Activated T-cell treated with anti-CD3 and anti-CD28 coated beads, Interleukin-2, amount 50 U/mL, for 4 hours (primary cell): ENCODE measurements around the gene SAMMSON. TPM values are rescaled to one million over a fixed set of nuclear protein-coding genes. Genes with fewer than 3 reads are reported as not detected.

Experiments used
- ATAC-seq, 2 donors: fragments of 200-7000 bp; cut with Tn5 transposase; one replicate each; pipeline ENCODE4 v1.10.0; 2021
- DNase-seq: peaks from one replicate; pipeline ENCODE4 v3.0.0-alpha.2; 2020
- H3K27me3 Mint-ChIP-seq: one replicate; pipeline ENCODE4 v1.8.0; 2021; ENCODE audit warnings: low read depth, mixed read lengths
- H3K36me3 Mint-ChIP-seq: one replicate; pipeline ENCODE4 v1.8.0; 2022; ENCODE audit warnings: mixed read lengths; ENCODE audit not compliant: insufficient read depth
- H3K4me1 Mint-ChIP-seq: one replicate; pipeline ENCODE4 v1.8.0; 2021; ENCODE audit warnings: low read depth, mixed read lengths
- H3K4me3 Mint-ChIP-seq: one replicate; pipeline ENCODE4 v1.8.0; 2021; ENCODE audit warnings: mild to moderate bottlenecking, moderate library complexity, mixed read lengths
- H3K9me3 Mint-ChIP-seq: one replicate; pipeline ENCODE4 v1.8.0; 2021; ENCODE audit warnings: mixed read lengths
- total RNA-seq, 3 donors: library from RNA; stranded (reverse); gene quantifications; one replicate each; pipeline ENCODE4 v1.2.1, GENCODE V29; 2021

Gene SAMMSON
- total RNA-seq, 3 donors from 2014 or later: not detected

DNA sequence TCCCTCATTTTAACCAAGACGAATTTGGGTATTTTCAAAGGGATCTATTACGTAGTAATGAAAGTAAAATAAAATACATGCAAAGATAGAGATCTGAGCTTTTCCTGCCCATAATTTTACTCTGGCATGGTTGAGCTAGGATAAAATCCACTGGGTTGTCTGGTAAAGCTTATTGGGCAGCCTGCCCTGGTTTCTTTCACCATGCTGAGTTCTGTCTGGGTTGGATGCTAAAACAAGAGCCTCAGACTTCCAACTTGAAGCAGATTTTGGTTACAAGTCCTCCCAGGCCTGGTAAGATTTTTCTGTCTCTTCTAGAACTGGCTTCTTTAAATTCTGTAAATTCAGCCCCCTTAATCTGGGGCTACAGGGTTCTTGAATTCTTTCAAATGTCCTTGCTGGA, 86.8 kb downstream of the SAMMSON start:
- DNase-seq (no peak), ATAC-seq (no peak)
- Mint-ChIP-seq H3K4me3 (no peak overlapping the region), H3K9me3 (no peaks in the 10 kb centered on the region), H3K36me3 (no peaks in the 10 kb centered on the region), H3K27me3 (peaks cover 6% of the 10 kb centered on the region), H3K4me1 (no peaks in the 10 kb centered on the region)

DNA sequence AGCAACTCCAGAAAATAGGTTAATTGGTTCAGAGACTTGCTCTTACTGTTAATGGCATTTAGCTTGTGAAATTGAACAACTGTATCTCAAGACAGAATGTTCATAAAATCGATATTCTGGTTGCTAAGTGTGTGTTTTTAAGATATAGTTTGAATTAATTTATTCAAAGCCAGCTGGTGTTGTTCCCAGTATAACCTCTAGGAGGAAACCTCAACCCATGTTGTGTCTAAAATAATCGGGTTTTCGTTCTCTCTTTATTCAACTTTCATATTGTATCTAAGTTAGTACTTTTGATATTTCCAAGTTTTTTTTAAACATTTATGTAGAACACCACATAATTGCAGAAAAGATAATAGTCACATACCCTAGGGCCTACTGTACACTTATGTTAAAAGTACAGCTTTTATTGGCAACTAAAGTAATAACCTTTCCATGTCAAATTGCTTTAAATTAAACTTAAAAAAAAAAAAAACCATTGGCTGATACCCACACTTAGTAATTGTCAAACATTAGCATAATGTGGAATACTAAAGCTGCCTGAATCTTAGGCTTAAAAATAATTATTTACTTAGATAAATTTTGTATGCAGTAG, 90.9 kb downstream of the SAMMSON start:
- DNase-seq (no peak), ATAC-seq (no peak)
- Mint-ChIP-seq H3K27me3 (peaks cover 5% of the 10 kb centered on the region), H3K36me3 (no peaks in the 10 kb centered on the region), H3K9me3 (no peaks in the 10 kb centered on the region), H3K4me3 (no peak overlapping the region), H3K4me1 (no peaks in the 10 kb centered on the region)

DNA sequence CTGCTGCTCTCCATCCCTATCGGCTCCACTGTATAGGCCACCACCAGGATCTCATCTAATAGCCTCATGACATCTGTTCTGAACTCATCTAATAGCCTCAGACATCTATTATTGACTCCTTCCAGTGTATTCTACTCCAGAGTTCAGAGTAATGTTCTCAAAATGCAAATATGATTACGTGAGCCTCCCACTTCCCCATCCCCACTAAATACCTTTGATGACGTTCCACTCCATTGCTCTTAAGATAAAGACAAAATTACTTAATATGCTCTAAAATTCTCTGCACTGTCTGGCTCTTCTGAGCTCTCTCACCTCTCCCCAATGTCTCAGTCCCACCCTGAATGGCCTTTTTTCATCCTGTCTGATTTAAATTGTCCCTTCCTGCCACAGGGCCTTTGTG, 94.7 kb downstream of the SAMMSON start:
- peaks cover 5% of the 10 kb centered on the region for H3K27me3 Mint-ChIP-seq
- H3K4me1 Mint-ChIP-seq: no peaks in the 10 kb centered on the region
- DNase-seq (no peak), ATAC-seq (no peak)
- no peaks in the 10 kb centered on the region for H3K36me3 Mint-ChIP-seq
- no peaks in the 10 kb centered on the region for H3K9me3 Mint-ChIP-seq
- no peak overlapping the region for H3K4me3 Mint-ChIP-seq

DNA sequence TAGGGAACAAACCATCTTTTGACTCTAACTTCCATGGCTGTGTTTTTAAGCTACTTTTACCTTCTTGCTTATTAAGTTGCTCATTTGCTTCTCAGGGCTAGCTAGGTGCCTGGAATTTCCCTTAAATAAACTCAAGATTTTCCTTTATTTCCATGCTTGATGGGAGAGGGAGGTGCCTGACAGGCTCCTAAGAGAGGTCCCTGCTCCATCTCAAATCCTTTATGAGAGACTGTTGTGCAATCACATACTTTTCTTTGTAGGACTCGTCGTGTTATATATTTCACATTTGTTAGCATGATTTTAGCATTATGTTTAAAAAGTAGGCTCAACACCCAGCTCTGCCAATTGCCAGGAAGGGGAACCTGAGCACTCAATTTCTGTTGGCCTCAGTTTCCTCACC, 95.7 kb downstream of the SAMMSON start:
- Mint-ChIP-seq H3K4me1 (no peaks in the 10 kb centered on the region), H3K36me3 (no peaks in the 10 kb centered on the region), H3K9me3 (no peaks in the 10 kb centered on the region), H3K27me3 (peaks cover 3% of the 10 kb centered on the region), H3K4me3 (no peak overlapping the region)
- DNase-seq (no peak), ATAC-seq (no peak)

GRCh38 chr3:70096376-70097066, 97.0 kb downstream of the SAMMSON start:
- no peak for DNase-seq

GRCh38 chr3:70097084-70097483, 97.6 kb downstream of the SAMMSON start:
- no peak for ATAC-seq

More at GRCh38 chr3:70096376-70097066, 97.0 kb downstream of the SAMMSON start:
- H3K9me3 Mint-ChIP-seq: no peaks in the 10 kb centered on the region
- H3K36me3 Mint-ChIP-seq: no peaks in the 10 kb centered on the region
- H3K4me1 Mint-ChIP-seq: no peaks in the 10 kb centered on the region
- H3K27me3 Mint-ChIP-seq: peaks cover 3% of the 10 kb centered on the region
- ATAC-seq: no peak
- no peak overlapping the region for H3K4me3 Mint-ChIP-seq

GRCh38 chr3:70108072-70108471, 108.5 kb downstream of the SAMMSON start:
- DNase-seq: no peak
- ATAC-seq: no peak
- H3K36me3 Mint-ChIP-seq: no peaks in the 10 kb centered on the region
- H3K9me3 Mint-ChIP-seq: no peaks in the 10 kb centered on the region
- H3K4me1 Mint-ChIP-seq: no peaks in the 10 kb centered on the region
- no peaks in the 10 kb centered on the region for H3K27me3 Mint-ChIP-seq
- no peak overlapping the region for H3K4me3 Mint-ChIP-seq

More at GRCh38 chr3:70097084-70097483, 97.6 kb downstream of the SAMMSON start:
- Mint-ChIP-seq H3K36me3 (no peaks in the 10 kb centered on the region), H3K4me1 (no peaks in the 10 kb centered on the region), H3K9me3 (no peaks in the 10 kb centered on the region), H3K4me3 (no peak overlapping the region), H3K27me3 (peaks cover 3% of the 10 kb centered on the region)
- DNase-seq: no peak

DNA sequence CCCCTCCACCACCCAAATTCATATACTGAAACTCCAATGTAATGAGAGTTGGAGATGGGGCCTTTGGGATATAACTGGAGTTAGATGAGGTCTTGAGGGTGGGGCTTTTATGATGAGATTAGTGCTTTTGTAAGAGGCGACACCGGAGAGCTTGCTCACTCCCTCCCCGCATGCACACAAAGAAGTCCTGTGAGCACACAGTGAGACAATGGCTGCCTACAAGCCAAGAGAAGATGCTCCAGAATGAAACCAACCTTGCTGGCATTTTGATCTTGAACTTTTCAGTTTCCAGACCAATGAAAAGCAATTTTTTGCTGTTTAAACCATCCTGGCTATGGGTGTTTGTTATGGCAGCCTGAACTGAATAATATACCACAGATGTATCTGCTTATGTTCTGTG, 109.0 kb downstream of the SAMMSON start:
- Mint-ChIP-seq H3K36me3 (no peaks in the 10 kb centered on the region), H3K27me3 (no peaks in the 10 kb centered on the region), H3K4me3 (no peak overlapping the region), H3K4me1 (no peaks in the 10 kb centered on the region), H3K9me3 (no peaks in the 10 kb centered on the region)
- no peak for DNase-seq
- no peak for ATAC-seq

DNA sequence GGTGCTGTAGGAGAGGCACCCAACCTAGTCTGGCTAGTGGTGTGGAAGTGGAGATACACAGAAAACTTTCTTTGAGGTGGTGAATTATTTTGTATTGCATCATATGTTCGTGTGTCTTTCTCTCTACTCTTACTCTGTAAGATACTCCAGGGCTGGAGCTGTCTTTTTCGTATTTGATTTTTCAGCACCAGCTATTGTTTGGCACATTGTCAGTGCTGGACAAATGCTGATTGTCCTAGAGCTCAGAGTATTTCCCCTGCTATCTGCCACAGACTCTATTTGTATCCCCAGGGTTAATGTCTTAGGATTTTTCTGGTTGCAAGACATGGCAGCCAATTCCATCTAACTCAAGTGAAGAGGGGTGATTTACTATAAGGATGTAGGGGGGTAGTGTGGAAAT, 110.5 kb downstream of the SAMMSON start:
- H3K27me3 Mint-ChIP-seq: no peaks in the 10 kb centered on the region
- ATAC-seq: no peak

GRCh38 chr3:70111411-70111810, 111.9 kb downstream of the SAMMSON start:
- no peak for ATAC-seq

More for the DNA sequence above, 110.5 kb downstream of the SAMMSON start:
- Mint-ChIP-seq H3K36me3 (no peaks in the 10 kb centered on the region), H3K4me3 (no peak overlapping the region), H3K9me3 (no peaks in the 10 kb centered on the region), H3K4me1 (no peaks in the 10 kb centered on the region)
- no peak for DNase-seq

GRCh38 chr3:70112751-70113150, 113.2 kb downstream of the SAMMSON start:
- H3K36me3 Mint-ChIP-seq: no peaks in the 10 kb centered on the region
- peaks cover 2% of the 10 kb centered on the region for H3K27me3 Mint-ChIP-seq
- no peak for ATAC-seq
- no peak for DNase-seq
- H3K9me3 Mint-ChIP-seq: no peaks in the 10 kb centered on the region
- no peaks in the 10 kb centered on the region for H3K4me1 Mint-ChIP-seq
- H3K4me3 Mint-ChIP-seq: no peak overlapping the region

More at GRCh38 chr3:70111411-70111810, 111.9 kb downstream of the SAMMSON start:
- DNase-seq: no peak
- peaks cover 2% of the 10 kb centered on the region for H3K27me3 Mint-ChIP-seq
- no peak overlapping the region for H3K4me3 Mint-ChIP-seq
- no peaks in the 10 kb centered on the region for H3K36me3 Mint-ChIP-seq
- H3K9me3 Mint-ChIP-seq: no peaks in the 10 kb centered on the region
- H3K4me1 Mint-ChIP-seq: no peaks in the 10 kb centered on the region

GRCh38 chr3:70114431-70114830, 114.9 kb downstream of the SAMMSON start:
- no peaks in the 10 kb centered on the region for H3K9me3 Mint-ChIP-seq
- H3K27me3 Mint-ChIP-seq: peaks cover 2% of the 10 kb centered on the region
- no peak for ATAC-seq
- H3K36me3 Mint-ChIP-seq: no peaks in the 10 kb centered on the region
- DNase-seq: no peak
- no peak overlapping the region for H3K4me3 Mint-ChIP-seq
- no peaks in the 10 kb centered on the region for H3K4me1 Mint-ChIP-seq

DNA sequence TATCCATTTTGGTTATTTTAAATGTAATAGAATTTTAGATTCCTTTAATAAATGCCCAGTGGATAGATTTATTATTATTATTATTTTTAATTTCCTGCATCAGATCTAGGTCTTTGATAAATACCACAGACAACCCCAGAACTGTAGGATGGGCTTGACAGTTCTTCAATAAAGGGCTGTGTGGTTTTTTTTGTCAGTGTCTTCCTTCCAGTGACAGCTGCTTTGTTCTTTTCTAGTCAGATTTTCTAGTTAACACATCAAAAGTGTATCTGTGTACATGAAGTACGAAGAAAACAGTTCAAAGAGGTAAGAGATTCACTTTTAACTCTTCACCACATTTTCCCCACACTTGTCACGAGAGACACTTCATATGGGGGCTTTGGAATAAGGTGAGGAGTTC, 120.3 kb downstream of the SAMMSON start:
- H3K9me3 Mint-ChIP-seq: no peaks in the 10 kb centered on the region
- no peaks in the 10 kb centered on the region for H3K4me1 Mint-ChIP-seq
- H3K4me3 Mint-ChIP-seq: no peak overlapping the region
- no peaks in the 10 kb centered on the region for H3K36me3 Mint-ChIP-seq
- DNase-seq: no peak
- H3K27me3 Mint-ChIP-seq: peaks cover 2% of the 10 kb centered on the region
- ATAC-seq: no peak
